Endodermal cell (in vitro differentiated cells): ENCODE data around the gene RNPEPL1. TPM values are rescaled to one million over a fixed set of nuclear protein-coding genes. Genes with fewer than 3 reads are reported as not detected.

Experiments
- DNase-seq: peaks from one replicate; pipeline ENCODE4 v3.0.0-alpha.2; 2017
- H3K27ac ChIP-seq: 2 replicates; pipeline ENCODE4 v1.5.1; 2013; ENCODE audit warnings: mild to moderate bottlenecking, low read depth, low read length, moderate library complexity
- H3K27me3 ChIP-seq: 2 replicates; pipeline ENCODE4 v1.6.1; 2013; ENCODE audit warnings: mild to moderate bottlenecking, low read length, moderate library complexity; ENCODE audit not compliant: insufficient read depth, control insufficient read depth, poor library complexity, severe bottlenecking
- H3K36me3 ChIP-seq: 2 replicates; pipeline ENCODE4 v1.7.0; 2013; ENCODE audit warnings: mild to moderate bottlenecking, low read length, moderate library complexity; ENCODE audit not compliant: control insufficient read depth, insufficient read depth
- H3K4me1 ChIP-seq: one replicate; pipeline ENCODE4 v1.7.0; 2013; ENCODE audit warnings: low read length; ENCODE audit not compliant: control insufficient read depth, insufficient read depth
- H3K4me3 ChIP-seq: 2 replicates; pipeline ENCODE4 v1.5.1; 2013; ENCODE audit warnings: mild to moderate bottlenecking, low read length, moderate library complexity
- H3K9ac ChIP-seq: 2 replicates; pipeline ENCODE4 v1.6.1; 2013; ENCODE audit warnings: mild to moderate bottlenecking, low read length, moderate library complexity; ENCODE audit not compliant: poor library complexity, severe bottlenecking; ENCODE audit errors: extremely low read depth
- H3K9me3 ChIP-seq: 2 replicates; pipeline ENCODE4 v1.6.1; 2013; ENCODE audit warnings: mild to moderate bottlenecking, low read length, moderate library complexity; ENCODE audit not compliant: control insufficient read depth
- H3K27ac Mint-ChIP-seq: 2 replicates; pipeline ENCODE4 v1.8.0; 2020; ENCODE audit warnings: mixed read lengths
- H3K27me3 Mint-ChIP-seq: 2 replicates; pipeline ENCODE4 v1.8.0; 2021; ENCODE audit warnings: mild to moderate bottlenecking, mixed read lengths; ENCODE audit not compliant: insufficient read depth
- H3K36me3 Mint-ChIP-seq: 2 replicates; pipeline ENCODE4 v1.8.0; 2020; ENCODE audit warnings: low read depth, mixed read lengths
- H3K4me1 Mint-ChIP-seq: 2 replicates; pipeline ENCODE4 v1.8.0; 2020; ENCODE audit warnings: mixed read lengths
- H3K4me3 Mint-ChIP-seq: 2 replicates; pipeline ENCODE4 v1.8.0; 2020; ENCODE audit warnings: mild to moderate bottlenecking, moderate library complexity, mixed read lengths
- H3K9me3 Mint-ChIP-seq: 2 replicates; pipeline ENCODE4 v1.8.0; 2020; ENCODE audit warnings: mild to moderate bottlenecking, mixed read lengths
- CTCF ChIP-seq: fragments of 200-600 bp; sonication (generic); conservative IDR thresholded peaks from 2 replicates; pipeline ENCODE4 v1.5.0; 2021; ENCODE audit warnings: antibody characterized with exemption, mild to moderate bottlenecking
- WGBS, 2 experiments: methylation state at CpG; one replicate each; pipeline versions ENCODE4 v1.1.5 to v1.1.7; 2013; ENCODE audit warnings: missing lambda C conversion rate in 2 of 2, mixed read lengths in 1 of 2; ENCODE audit not compliant: insufficient coverage in 1 of 2, insufficient read length in 1 of 2; 5-methylcytosine and 5-hydroxymethylcytosine counted together
- total RNA-seq, 2 donors: library from RNA; stranded (reverse); fragmentation: NEBNext Ultra II Directional in 1 of 2; extraction: Animal tissue kit (Norgen Biotek cat#: 25700) in 1 of 2; gene quantifications; 2 replicates in 1 of 2; 3 replicates in 1 of 2; pipeline ENCODE4 v1.2.1, GENCODE V29; 2021

The RNPEPL1 gene
- total RNA-seq, 2 donors from 2014 or later = 38.4 to 52.4 TPM

- Histone ChIP-seq H3K4me1 (no peaks in the 10 kb centered on the region), H3K9me3 (peaks cover 38% of the 10 kb centered on the region), H3K27me3 (peaks cover 23% of the 10 kb centered on the region), H3K4me3 (no peak overlapping the region), H3K27ac (no peak overlapping the region), H3K36me3 (peaks cover 9% of the 10 kb centered on the region), H3K9ac (no peak overlapping the region)
- TF ChIP-seq CTCF = no peak
- 94 to 97% methylated on average over 4 to 12 of the region's 12 CpGs for WGBS, 2 experiments
- H3K27ac Mint-ChIP-seq = no peak overlapping the region
- H3K27me3 Mint-ChIP-seq = peaks cover 35% of the 10 kb centered on the region
- H3K4me1 Mint-ChIP-seq = peaks cover 2% of the 10 kb centered on the region
- H3K9me3 Mint-ChIP-seq = peaks cover 71% of the 10 kb centered on the region
- peak; percentile 21 for DNase-seq
- H3K4me3 Mint-ChIP-seq = no peak overlapping the region
- H3K36me3 Mint-ChIP-seq = peaks cover 67% of the 10 kb centered on the region
Measured at GRCh38 chr2:240522406-240522805, 45.9 kb upstream of the RNPEPL1 start.

DNA sequence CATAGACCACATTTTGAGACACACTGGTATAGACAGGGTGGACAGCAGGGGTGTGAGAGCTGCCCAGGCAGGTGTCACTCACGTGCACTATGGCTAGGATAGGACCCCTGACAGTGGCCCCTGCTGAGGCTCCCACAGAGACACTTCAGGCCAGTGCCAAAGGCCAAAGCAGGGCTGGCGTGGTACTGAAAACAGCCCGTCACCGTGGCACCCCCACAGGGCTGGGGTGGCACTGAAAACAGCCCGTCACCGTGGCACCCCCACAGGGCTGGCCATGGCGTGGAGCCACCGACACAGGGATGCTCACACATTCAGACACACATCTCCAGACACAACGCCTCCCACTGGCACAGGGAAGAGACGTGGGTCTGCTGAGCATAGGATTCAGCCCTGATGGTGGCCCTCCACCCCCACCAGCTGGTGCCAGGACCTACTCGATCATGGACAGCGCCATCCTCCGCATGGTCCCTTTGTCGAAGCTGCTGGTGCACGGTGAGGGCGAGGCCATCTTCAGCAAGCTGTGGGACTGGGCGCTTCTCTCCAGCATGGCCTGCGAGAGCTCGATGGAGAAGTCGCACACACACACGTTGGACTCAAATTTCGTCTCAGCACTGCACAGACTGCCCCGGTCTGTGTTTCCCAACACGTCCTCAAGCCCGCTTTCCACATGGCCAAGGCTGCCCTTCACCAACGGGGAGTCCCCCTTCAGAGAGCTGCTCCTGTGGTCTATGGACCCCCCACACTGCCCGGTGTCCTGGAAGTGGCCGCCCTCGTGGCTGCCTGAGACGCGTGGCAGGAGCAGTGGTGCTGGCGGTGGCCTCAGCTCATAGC is 44.6 kb upstream of the RNPEPL1 start:
- peaks cover 68% of the 10 kb centered on the region for H3K36me3 Mint-ChIP-seq
- H3K9ac ChIP-seq = no peak overlapping the region
- no peak overlapping the region for H3K27ac ChIP-seq
- DNase-seq = peak; percentile 18
- H3K36me3 ChIP-seq = peaks cover 9% of the 10 kb centered on the region
- H3K4me3 ChIP-seq = no peak overlapping the region
- H3K4me1 ChIP-seq = no peaks in the 10 kb centered on the region
- H3K27me3 ChIP-seq = peaks cover 22% of the 10 kb centered on the region
- no peak overlapping the region for H3K4me3 Mint-ChIP-seq
- WGBS, 2 experiments = 91 to 93% methylated on average over 26 to 32 of the region's 32 CpGs
- peaks cover 71% of the 10 kb centered on the region for H3K9me3 Mint-ChIP-seq
- no peak overlapping the region for H3K27ac Mint-ChIP-seq
- TF ChIP-seq CTCF = no peak
- H3K9me3 ChIP-seq = peaks cover 38% of the 10 kb centered on the region
- peaks cover 28% of the 10 kb centered on the region for H3K27me3 Mint-ChIP-seq
- H3K4me1 Mint-ChIP-seq = peaks cover 2% of the 10 kb centered on the region

- 77 to 85% methylated on average over 5 to 8 of the region's 8 CpGs for WGBS, 2 experiments
- H3K27me3 Mint-ChIP-seq = peaks cover 13% of the 10 kb centered on the region
- DNase-seq = peak; percentile 27
Measured at GRCh38 chr2:240524963-240525718, 43.1 kb upstream of the RNPEPL1 start.

More at GRCh38 chr2:240524963-240525718, 43.1 kb upstream of the RNPEPL1 start:
- Histone ChIP-seq H3K27ac (no peak overlapping the region), H3K9me3 (peaks cover 38% of the 10 kb centered on the region), H3K27me3 (peaks cover 8% of the 10 kb centered on the region), H3K36me3 (peaks cover 9% of the 10 kb centered on the region), H3K9ac (no peak overlapping the region), H3K4me3 (no peak overlapping the region), H3K4me1 (no peaks in the 10 kb centered on the region)
- no peak overlapping the region for H3K4me3 Mint-ChIP-seq
- H3K36me3 Mint-ChIP-seq = peaks cover 76% of the 10 kb centered on the region
- no peak overlapping the region for H3K27ac Mint-ChIP-seq
- H3K9me3 Mint-ChIP-seq = peaks cover 85% of the 10 kb centered on the region
- no peak for TF ChIP-seq CTCF
- H3K4me1 Mint-ChIP-seq = no peaks in the 10 kb centered on the region
